Measurements from ENCODE around the gene CNDP1.
"Not testable (repeated sequence)": the region's sequence is repeated elsewhere in the genome, so short reads cannot be mapped to it uniquely, and the experiment has no call there.

The CNDP1 gene

GRCh38 chr18:74546007-74546406 is 11.7 kb downstream of the CNDP1 start:
- DNase-seq (ENCODE audit: low read depth in 2 of 2) = no peak

- DNase-seq (ENCODE audit: low read depth in 2 of 2) = no peak
Observed at GRCh38 chr18:74546751-74547530, 12.6 kb downstream of the CNDP1 start.

GRCh38 chr18:74547860-74548259 is 13.6 kb downstream of the CNDP1 start:
- no peak for DNase-seq (ENCODE audit: low read depth in 2 of 2)

- no peak for DNase-seq (ENCODE audit: low read depth in 2 of 2)
Observed at GRCh38 chr18:74549591-74550104, 15.3 kb downstream of the CNDP1 start.

- no peak for DNase-seq (ENCODE audit: low read depth in 2 of 2)
Observed at GRCh38 chr18:74550886-74551285, 16.6 kb downstream of the CNDP1 start.

GRCh38 chr18:74551452-74551851 is 17.2 kb downstream of the CNDP1 start:
- DNase-seq (ENCODE audit: low read depth in 2 of 2) = no peak

GRCh38 chr18:74551936-74552555 is 17.7 kb downstream of the CNDP1 start:
- DNase-seq (ENCODE audit: low read depth in 2 of 2) = peak; percentile 67 to 73

GRCh38 chr18:74556126-74556525 is 21.8 kb downstream of the CNDP1 start:
- no peak for DNase-seq (ENCODE audit: low read depth in 2 of 2)

GRCh38 chr18:74558096-74558495 is 23.8 kb downstream of the CNDP1 start:
- no peak for DNase-seq (ENCODE audit: low read depth in 2 of 2)

GRCh38 chr18:74562131-74562730 is 27.9 kb downstream of the CNDP1 start:
- no peak for DNase-seq (ENCODE audit: low read depth in 2 of 2)

GRCh38 chr18:74562775-74563174 is 28.5 kb downstream of the CNDP1 start:
- no peak for DNase-seq (ENCODE audit: low read depth in 2 of 2)

- DNase-seq (ENCODE audit: low read depth in 2 of 2) = no peak
Observed at GRCh38 chr18:74563999-74564398, 29.7 kb downstream of the CNDP1 start.

GRCh38 chr18:74565164-74565563 is 30.9 kb downstream of the CNDP1 start:
- not testable (repeated sequence) for DNase-seq (ENCODE audit: low read depth in 2 of 2)

- DNase-seq (ENCODE audit: low read depth in 2 of 2) = not testable (repeated sequence)
Observed at GRCh38 chr18:74565993-74566392, 31.7 kb downstream of the CNDP1 start.

GRCh38 chr18:74567822-74568221 is 33.5 kb downstream of the CNDP1 start:
- no peak for DNase-seq (ENCODE audit: low read depth in 2 of 2)

GRCh38 chr18:74569401-74569800 is 35.1 kb downstream of the CNDP1 start:
- no peak for DNase-seq (ENCODE audit: low read depth in 2 of 2)

- DNase-seq (ENCODE audit: low read depth in 2 of 2) = no peak
Observed at GRCh38 chr18:74570266-74570665, 36.0 kb downstream of the CNDP1 start.

- no peak for DNase-seq (ENCODE audit: low read depth in 2 of 2)
Observed at GRCh38 chr18:74571895-74572680, 37.8 kb downstream of the CNDP1 start.

- no peak for DNase-seq (ENCODE audit: low read depth in 2 of 2)
Observed at GRCh38 chr18:74573053-74573452, 38.8 kb downstream of the CNDP1 start.

GRCh38 chr18:74574916-74575315 is 40.6 kb downstream of the CNDP1 start:
- no peak for DNase-seq (ENCODE audit: low read depth in 2 of 2)

GRCh38 chr18:74577019-74577418 is 42.7 kb downstream of the CNDP1 start:
- no peak for DNase-seq (ENCODE audit: low read depth in 2 of 2)

- DNase-seq (ENCODE audit: low read depth in 2 of 2) = no peak
Observed at GRCh38 chr18:74579496-74580065, 45.3 kb downstream of the CNDP1 start.

All from stimulated activated CD4-positive, alpha-beta T cell treated with anti-CD3 and anti-CD28 coated beads, Interleukin-4, amount 100 ng/mL, for 48 hours (primary cell).